GM12874 (cell line): ENCODE data around the gene ERFL.

ENCODE experiments used
- CTCF ChIP-seq: IDR thresholded peaks from 2 replicates; pipeline ENCODE4 v1.5.1; 2011; ENCODE audit warnings: low read depth, mild to moderate bottlenecking, control low read depth, low read length, moderate library complexity; ENCODE audit not compliant: insufficient read depth

ERFL gene

GRCh38 chr19:41901707-41902360 is 26.4 kb downstream of the ERFL start:
- TF ChIP-seq CTCF = no peak

GRCh38 chr19:41898235-41898634 is 30.0 kb downstream of the ERFL start:
- TF ChIP-seq CTCF = no peak

- no peak for TF ChIP-seq CTCF
Observed at GRCh38 chr19:41897820-41898219, 30.4 kb downstream of the ERFL start.

GRCh38 chr19:41897181-41897580 is 31.1 kb downstream of the ERFL start:
- TF ChIP-seq CTCF = no peak

GRCh38 chr19:41896581-41896942 is 31.7 kb downstream of the ERFL start:
- TF ChIP-seq CTCF = no peak

- TF ChIP-seq CTCF = peak; percentile 40
Observed at GRCh38 chr19:41895745-41896580, 32.3 kb downstream of the ERFL start.

- TF ChIP-seq CTCF = no peak
Observed at GRCh38 chr19:41894350-41894749, 33.9 kb downstream of the ERFL start.
